T-cell (primary cell): ENCODE results near the gene DHRSX. TPM values are rescaled to one million over a fixed set of nuclear protein-coding genes. Genes with fewer than 3 reads are reported as not detected.

Experiments used
- ATAC-seq, 4 experiments: fragments of 200-7000 bp in 3 of 4; fragments of 150-1000 bp in 1 of 4; cut with Tn5 transposase; replicated peaks in 1 of 4; 1 replicate in 3 of 4; 2 replicates in 1 of 4; pipeline ENCODE4 v1.10.0; 2021; ENCODE audit warnings: moderate library complexity in 3 of 4, mild to moderate bottlenecking in 2 of 4, moderate number of reproducible peaks in 1 of 4
- CTCF ChIA-PET, 2 donors: fragments of 300-600 bp; sonication (Branson Sonifier 250); formaldehyde crosslinking; loops; one replicate each; lab custom pipeline; 2022; ENCODE audit warnings: antibody characterized with exemption in 2 of 2; lab: Charles Lee
- POLR2A ChIA-PET, 2 donors: fragments of 300-600 bp; sonication (Branson Sonifier 250); formaldehyde crosslinking; loops; one replicate each; lab custom pipeline; 2022; ENCODE audit warnings: antibody characterized with exemption in 2 of 2; lab: Charles Lee
- DNase-seq, 35 experiments: peaks; one replicate each; pipeline versions ENCODE4 v3.0.0 to v3.0.0-alpha.2; 2013 to 2023
- H3K27ac ChIP-seq: one replicate; pipeline ENCODE4 v1.5.1; 2013; ENCODE audit warnings: low read length
- H3K27me3 ChIP-seq, 2 experiments: replicated peaks in 1 of 2; 1 replicate in 1 of 2; 2 replicates in 1 of 2; pipeline versions ENCODE4 v1.6.1 to v1.7.0; 2013; ENCODE audit warnings: low read length in 1 of 2, mixed read lengths in 1 of 2; ENCODE audit not compliant: control insufficient read depth in 2 of 2, insufficient read depth in 2 of 2; ENCODE audit errors: extremely low read depth in 1 of 2
- H3K36me3 ChIP-seq, 2 donors: 1 replicate in 1 of 2; 2 replicates in 1 of 2; pipeline versions ENCODE4 v1.6.1 to v1.7.0; 2013; ENCODE audit warnings: low read length in 1 of 2; ENCODE audit not compliant: control insufficient read depth in 2 of 2, insufficient read depth in 1 of 2; ENCODE audit errors: extremely low read depth in 1 of 2
- H3K4me1 ChIP-seq, 2 experiments: 1 replicate in 1 of 2; 2 replicates in 1 of 2; pipeline versions ENCODE4 v1.6.1 to v1.7.0; 2013; ENCODE audit warnings: low read length in 2 of 2, mixed read lengths in 1 of 2; ENCODE audit not compliant: insufficient read depth in 2 of 2, control insufficient read depth in 1 of 2; ENCODE audit errors: extremely low read depth in 1 of 2
- H3K4me3 ChIP-seq, 2 donors: 1 replicate in 1 of 2; 2 replicates in 1 of 2; pipeline versions ENCODE4 v1.5.1 to v1.7.0; 2013; ENCODE audit warnings: mild to moderate bottlenecking in 2 of 2, low read length in 1 of 2, moderate library complexity in 1 of 2; ENCODE audit not compliant: control insufficient read depth in 1 of 2; ENCODE audit errors: extremely low read depth in 1 of 2
- H3K9me3 ChIP-seq: 2 replicates; pipeline ENCODE4 v1.7.0; 2013
- H3K27ac Mint-ChIP-seq, 2 donors: one replicate each; pipeline ENCODE4 v1.8.0; 2020 to 2021; ENCODE audit warnings: mild to moderate bottlenecking in 2 of 2, mixed read lengths in 2 of 2
- H3K27me3 Mint-ChIP-seq, 2 donors: one replicate each; pipeline ENCODE4 v1.8.0; 2021 to 2022; ENCODE audit warnings: mixed read lengths in 2 of 2
- H3K36me3 Mint-ChIP-seq: one replicate; pipeline ENCODE4 v1.8.0; 2021; ENCODE audit warnings: mixed read lengths
- H3K4me1 Mint-ChIP-seq, 3 donors: one replicate each; pipeline ENCODE4 v1.8.0; 2020 to 2022; ENCODE audit warnings: mixed read lengths in 3 of 3, mild to moderate bottlenecking in 1 of 3
- H3K4me3 Mint-ChIP-seq, 3 donors: one replicate each; pipeline ENCODE4 v1.8.0; 2020 to 2022; ENCODE audit warnings: mild to moderate bottlenecking in 3 of 3, mixed read lengths in 3 of 3, moderate library complexity in 3 of 3
- H3K9me3 Mint-ChIP-seq, 3 donors: one replicate each; pipeline ENCODE4 v1.8.0; 2020 to 2022; ENCODE audit warnings: mixed read lengths in 3 of 3
- WGBS: methylation state at CpG from one replicate; pipeline ENCODE4 v1.1.5; 2013; ENCODE audit warnings: missing lambda C conversion rate; ENCODE audit not compliant: insufficient coverage; 5-methylcytosine and 5-hydroxymethylcytosine counted together
- total RNA-seq, 35 experiments: library from RNA in 6 of 35; stranded (reverse) in 6 of 35; fragments of 120-200 nt in 1 of 35; gene quantifications; one replicate each; pipeline versions ENCODE4 v1.2.1 to v1.2.4 and lab custom pipeline; 2013 to 2026

DHRSX gene
- total RNA-seq, 5 donors from 2014 or later (not counting 1 experiment from before 2014, with no cell fraction given): 13.2 to 20.0 (median 15.9) TPM

DNA sequence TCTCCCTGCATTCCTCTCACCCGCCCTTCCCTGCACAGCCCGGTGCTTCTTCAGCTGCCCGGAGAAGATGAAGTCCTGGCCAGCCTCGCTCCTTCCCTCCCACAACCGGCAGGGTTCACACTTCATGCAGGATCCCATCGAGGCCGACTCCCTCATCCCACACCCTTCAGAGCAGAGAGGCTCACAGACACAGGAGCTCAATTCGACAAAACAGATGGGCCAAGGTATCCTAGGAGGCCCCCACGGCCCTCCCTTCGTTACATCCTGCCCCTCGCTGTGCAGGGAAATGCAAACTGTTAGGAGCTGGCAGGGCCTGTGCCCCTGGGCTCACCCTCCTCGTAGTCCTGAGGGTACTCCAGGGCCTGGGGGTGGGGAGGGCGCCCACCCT lies 238.1 kb downstream of the DHRSX start:
- Histone ChIP-seq H3K4me1 (no peaks in the 10 kb centered on the region), H3K9me3 (no peaks in the 10 kb centered on the region), H3K4me3 (no peak overlapping the region), H3K27me3 (no peaks in the 10 kb centered on the region), H3K36me3 (peaks cover 6 to 9% of the 10 kb centered on the region in 2 donors), H3K27ac (no peak overlapping the region)
- no peaks in the 10 kb centered on the region for H3K27me3 Mint-ChIP-seq
- no peak overlapping the region for H3K4me3 Mint-ChIP-seq
- ATAC-seq (no peak), DNase-seq (no peak)
- no peak overlapping the region for H3K27ac Mint-ChIP-seq
- H3K4me1 Mint-ChIP-seq: peaks cover 0 to 4% (median 0%) of the 10 kb centered on the region in 3 donors
- peaks cover 66% of the 10 kb centered on the region for H3K36me3 Mint-ChIP-seq
- CTCF ChIA-PET: no interaction called here
- POLR2A ChIA-PET: no interaction called here
- WGBS: 88% methylated on average over 11 of the region's 13 CpGs
- H3K9me3 Mint-ChIP-seq: peaks cover 0 to 6% (median 0%) of the 10 kb centered on the region in 3 donors

GRCh38 chrX:2261831-2262667 lies 238.7 kb downstream of the DHRSX start:
- Histone ChIP-seq H3K27me3 (no peaks in the 10 kb centered on the region), H3K27ac (no peak overlapping the region), H3K9me3 (no peaks in the 10 kb centered on the region), H3K36me3 (peaks cover 6 to 9% of the 10 kb centered on the region in 2 donors), H3K4me3 (no peak overlapping the region), H3K4me1 (no peaks in the 10 kb centered on the region)
- DNase-seq: peak in 1 of 35 experiments; percentile 14
- H3K27me3 Mint-ChIP-seq: no peaks in the 10 kb centered on the region
- peak in 2 of 4 experiments; percentile 23 to 46 for ATAC-seq
- ChIA-PET CTCF (no interaction called here), POLR2A (no interaction called here)
- H3K36me3 Mint-ChIP-seq: peaks cover 66% of the 10 kb centered on the region
- H3K4me3 Mint-ChIP-seq: no peak overlapping the region
- peaks cover 0 to 4% (median 0%) of the 10 kb centered on the region in 3 donors for H3K4me1 Mint-ChIP-seq
- H3K9me3 Mint-ChIP-seq: peaks cover 0 to 7% (median 0%) of the 10 kb centered on the region in 3 donors
- 91% methylated on average over 18 of the region's 20 CpGs for WGBS
- H3K27ac Mint-ChIP-seq: peak overlapping the region in 1 of 2 donors; percentile 45

DNA sequence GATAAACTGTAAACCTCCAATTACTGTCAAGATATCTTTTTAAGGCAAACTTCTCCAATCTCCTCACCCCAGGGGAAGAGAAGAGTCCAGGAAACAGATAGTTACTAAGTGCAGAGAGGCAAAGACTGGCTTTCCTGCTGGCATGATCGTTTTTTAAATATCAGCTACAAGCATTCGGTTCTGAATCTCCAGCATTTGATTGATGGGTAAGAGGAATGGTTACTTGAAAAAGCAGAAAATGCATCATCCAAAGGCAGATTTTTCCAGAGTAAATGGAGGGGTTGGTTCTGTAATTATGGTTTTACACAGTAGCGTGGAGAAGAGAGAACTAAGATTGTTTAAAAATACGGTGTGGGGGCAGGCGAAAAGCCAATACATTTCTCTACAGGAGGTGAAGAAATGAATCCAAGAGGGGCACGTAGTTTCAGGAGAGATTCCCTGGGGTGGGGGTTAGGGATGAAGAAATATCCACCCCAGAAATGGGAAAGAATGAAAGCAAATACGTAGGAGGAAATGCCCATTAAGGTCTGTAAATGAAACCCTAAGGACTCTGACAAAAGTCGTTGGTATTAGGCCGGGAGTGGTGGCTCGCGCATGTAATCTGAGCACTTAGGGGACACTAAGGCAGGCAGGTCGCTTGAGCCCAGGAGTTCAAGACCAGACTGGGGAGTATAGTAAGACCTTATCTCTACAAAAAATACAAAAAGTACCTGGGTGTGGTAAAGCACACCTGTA lies 248.3 kb downstream of the DHRSX start:
- ATAC-seq (no peak), DNase-seq (no peak)
- Histone ChIP-seq H3K36me3 (no peaks in the 10 kb centered on the region), H3K9me3 (no peaks in the 10 kb centered on the region), H3K4me1 (no peaks in the 10 kb centered on the region), H3K27me3 (no peaks in the 10 kb centered on the region), H3K27ac (no peak overlapping the region), H3K4me3 (no peak overlapping the region)
- Mint-ChIP-seq H3K9me3 (peaks cover 0 to 23% (median 19%) of the 10 kb centered on the region in 3 donors), H3K4me1 (no peaks in the 10 kb centered on the region), H3K36me3 (peaks cover 35% of the 10 kb centered on the region), H3K4me3 (no peak overlapping the region), H3K27me3 (no peaks in the 10 kb centered on the region), H3K27ac (no peak overlapping the region)
- ChIA-PET POLR2A (no interaction called here), CTCF (no interaction called here)
- WGBS: 92% methylated on average over 7 of the region's 12 CpGs

- no peaks in the 10 kb centered on the region for H3K27me3 Mint-ChIP-seq
- ATAC-seq (no peak), DNase-seq (no peak)
- Histone ChIP-seq H3K9me3 (no peaks in the 10 kb centered on the region), H3K27ac (no peak overlapping the region), H3K36me3 (no peaks in the 10 kb centered on the region), H3K4me3 (no peak overlapping the region), H3K4me1 (no peaks in the 10 kb centered on the region), H3K27me3 (no peaks in the 10 kb centered on the region)
- H3K9me3 Mint-ChIP-seq: peaks cover 0 to 23% (median 17%) of the 10 kb centered on the region in 3 donors
- no peak overlapping the region for H3K27ac Mint-ChIP-seq
- ChIA-PET CTCF (no interaction called here), POLR2A (no interaction called here)
- peaks cover 34% of the 10 kb centered on the region for H3K36me3 Mint-ChIP-seq
- 92% methylated on average over 5 of the region's 5 CpGs for WGBS
- H3K4me1 Mint-ChIP-seq: peaks cover 0 to 1% (median 0%) of the 10 kb centered on the region in 3 donors
- no peak overlapping the region for H3K4me3 Mint-ChIP-seq
Observed at GRCh38 chrX:2251211-2251610, 249.6 kb downstream of the DHRSX start.

- CTCF ChIA-PET: no interaction called here
- Histone ChIP-seq H3K27ac (no peak overlapping the region), H3K36me3 (peaks cover 12% of the 10 kb centered on the region in 2 donors), H3K4me3 (no peak overlapping the region), H3K9me3 (peaks cover 2% of the 10 kb centered on the region), H3K4me1 (no peaks in the 10 kb centered on the region), H3K27me3 (no peaks in the 10 kb centered on the region)
- Mint-ChIP-seq H3K4me1 (peaks cover 0 to 1% (median 0%) of the 10 kb centered on the region in 3 donors), H3K27me3 (no peaks in the 10 kb centered on the region), H3K36me3 (peaks cover 53% of the 10 kb centered on the region), H3K4me3 (no peak overlapping the region), H3K27ac (no peak overlapping the region), H3K9me3 (peaks cover 0 to 19% (median 11%) of the 10 kb centered on the region in 3 donors)
- 80% methylated on average over 5 of the region's 12 CpGs for WGBS
- ATAC-seq: no peak
- POLR2A ChIA-PET: no interaction called here
- no peak for DNase-seq
Observed at GRCh38 chrX:2243913-2244460, 256.8 kb downstream of the DHRSX start.

GRCh38 chrX:2242980-2243379 lies 257.8 kb downstream of the DHRSX start:
- ChIA-PET POLR2A (no interaction called here), CTCF (no interaction called here)
- Histone ChIP-seq H3K27me3 (no peaks in the 10 kb centered on the region), H3K4me1 (no peaks in the 10 kb centered on the region), H3K4me3 (no peak overlapping the region), H3K36me3 (peaks cover 12 to 15% of the 10 kb centered on the region in 2 donors), H3K9me3 (peaks cover 2% of the 10 kb centered on the region), H3K27ac (no peak overlapping the region)
- H3K36me3 Mint-ChIP-seq: peaks cover 53% of the 10 kb centered on the region
- no peaks in the 10 kb centered on the region for H3K27me3 Mint-ChIP-seq
- WGBS: 98% methylated on average over 9 of the region's 22 CpGs
- no peak overlapping the region for H3K27ac Mint-ChIP-seq
- no peak overlapping the region for H3K4me3 Mint-ChIP-seq
- peaks cover 0 to 14% (median 9%) of the 10 kb centered on the region in 3 donors for H3K9me3 Mint-ChIP-seq
- peaks cover 0 to 1% (median 0%) of the 10 kb centered on the region in 3 donors for H3K4me1 Mint-ChIP-seq
- no peak for ATAC-seq
- DNase-seq: no peak
